ENCODE results near the gene CDH26. TPM values are rescaled to one million over a fixed set of nuclear protein-coding genes. Genes with fewer than 3 reads are reported as not detected.

CDH26 gene
- total RNA-seq, 4 donors from 2014 or later, result 0.27 to 0.41 (median 0.29) TPM; not detected in 1

DNA sequence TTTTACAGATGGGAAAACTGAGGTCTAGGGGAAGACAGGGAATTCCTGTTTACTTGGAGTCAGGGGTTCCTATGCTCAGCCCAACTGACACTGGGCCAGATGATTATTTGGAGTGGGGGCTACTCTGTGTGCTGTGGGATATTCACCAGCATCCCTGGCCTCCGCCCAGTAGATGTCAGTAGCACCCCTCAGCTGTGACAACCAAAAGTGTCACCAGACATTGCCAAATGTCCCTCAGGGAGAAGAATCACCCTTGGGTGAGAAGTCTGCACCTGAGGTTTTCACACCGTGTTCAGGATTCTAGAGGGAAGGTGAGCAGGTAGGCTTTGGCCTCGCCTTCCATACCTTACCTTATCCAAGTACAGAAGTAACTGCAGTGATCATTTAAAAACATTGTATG, 27.6 kb downstream of the CDH26 start:
- Histone ChIP-seq H3K9me3 (no peaks in the 10 kb centered on the region), H3K27ac (no peak overlapping the region), H3K4me1 (peaks cover 0 to 4% of the 10 kb centered on the region in 2 donors), H3K36me3 (no peaks in the 10 kb centered on the region), H3K4me3 (no peak overlapping the region), H3K27me3 (no peaks in the 10 kb centered on the region)
- TF ChIP-seq POLR2A (IDR thresholded peaks at IDR 0.05) (no peak), CTCF (IDR thresholded peaks at IDR 0.05 in 4 of 5, conservative IDR thresholded peaks at IDR 0.05 in 1 of 5) (no peak)
- DNase-seq (no peak), ATAC-seq (no peak)
- intact Hi-C loops (cut with DNase I; ENCODE audit: low total_unique reads), result no loop called here
- in situ Hi-C loops (cut with MboI; ENCODE audit: low sequenced_read_pairs in 4 of 4), result no loop called here

- no peak overlapping the region for H3K4me3 ChIP-seq
- DNase-seq (no peak), ATAC-seq (no peak)
- peaks cover 0 to 4% of the 10 kb centered on the region in 2 donors for H3K4me1 ChIP-seq
- H3K27me3 ChIP-seq, result no peaks in the 10 kb centered on the region
- H3K36me3 ChIP-seq, result no peaks in the 10 kb centered on the region
- H3K9me3 ChIP-seq, result no peaks in the 10 kb centered on the region
- H3K27ac ChIP-seq, result no peak overlapping the region
- in situ Hi-C loops (cut with MboI; ENCODE audit: low sequenced_read_pairs in 4 of 4) (no loop called here), intact Hi-C loops (cut with DNase I; ENCODE audit: low total_unique reads) (no loop called here)
- TF ChIP-seq CTCF (IDR thresholded peaks at IDR 0.05 in 4 of 5, conservative IDR thresholded peaks at IDR 0.05 in 1 of 5) (no peak), POLR2A (IDR thresholded peaks at IDR 0.05) (no peak)
These were observed 28.9 kb downstream of the CDH26 start for GRCh38 chr20:59987135-59987534.

DNA sequence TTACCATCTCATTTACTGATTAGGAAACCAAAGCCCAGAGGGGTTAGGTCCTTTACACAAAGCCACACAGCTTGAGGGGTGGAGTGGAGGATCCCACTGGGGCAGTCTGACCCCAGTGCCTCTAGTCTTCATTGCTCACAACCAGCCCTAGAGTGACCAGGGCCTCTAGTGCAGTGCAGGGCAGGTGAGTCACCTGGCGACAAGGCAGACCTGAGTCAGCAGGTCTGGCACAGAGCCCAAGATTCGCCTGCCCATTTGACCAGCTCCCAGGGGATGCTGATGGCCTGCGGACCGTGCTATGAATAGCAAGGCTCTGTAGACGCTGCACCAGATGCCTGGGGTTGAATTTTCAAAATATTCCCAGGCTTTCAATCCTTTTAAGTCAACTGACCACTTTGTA, 29.9 kb downstream of the CDH26 start:
- no peak overlapping the region for H3K27ac ChIP-seq
- ATAC-seq (no peak), DNase-seq (no peak)
- no peak overlapping the region for H3K4me3 ChIP-seq
- in situ Hi-C loops (cut with MboI; ENCODE audit: low sequenced_read_pairs in 4 of 4) (no loop called here), intact Hi-C loops (cut with DNase I; ENCODE audit: low total_unique reads) (no loop called here)
- no peaks in the 10 kb centered on the region for H3K9me3 ChIP-seq
- H3K36me3 ChIP-seq, result no peaks in the 10 kb centered on the region
- no peaks in the 10 kb centered on the region for H3K27me3 ChIP-seq
- H3K4me1 ChIP-seq, result peaks cover 0 to 4% of the 10 kb centered on the region in 2 donors
- TF ChIP-seq POLR2A (IDR thresholded peaks at IDR 0.05) (no peak), CTCF (IDR thresholded peaks at IDR 0.05 in 4 of 5, conservative IDR thresholded peaks at IDR 0.05 in 1 of 5) (no peak)

GRCh38 chr20:59992526-59993084, 34.4 kb downstream of the CDH26 start:
- no peaks in the 10 kb centered on the region for H3K36me3 ChIP-seq
- ATAC-seq, result no peak
- H3K27ac ChIP-seq, result no peak overlapping the region
- in situ Hi-C loops (cut with MboI; ENCODE audit: low sequenced_read_pairs in 4 of 4) (no loop called here), intact Hi-C loops (cut with DNase I; ENCODE audit: low total_unique reads) (no loop called here)
- H3K4me3 ChIP-seq, result no peak overlapping the region
- peaks cover 0 to 8% of the 10 kb centered on the region in 2 donors for H3K4me1 ChIP-seq
- no peaks in the 10 kb centered on the region for H3K9me3 ChIP-seq
- H3K27me3 ChIP-seq, result no peaks in the 10 kb centered on the region
- DNase-seq, result no peak
- TF ChIP-seq CTCF (IDR thresholded peaks at IDR 0.05 in 4 of 5, conservative IDR thresholded peaks at IDR 0.05 in 1 of 5) (no peak), POLR2A (IDR thresholded peaks at IDR 0.05) (no peak)
